HG03097 (cell line): ENCODE measurements around the gene TSPAN18.

Experiments
- ATAC-seq: cut with Tn5 transposase; IDR thresholded peaks from one replicate; pipeline ENCODE4 v1.9.1; 2021; ENCODE audit not compliant: unreplicated experiment, low FRiP score

The TSPAN18 gene

DNA sequence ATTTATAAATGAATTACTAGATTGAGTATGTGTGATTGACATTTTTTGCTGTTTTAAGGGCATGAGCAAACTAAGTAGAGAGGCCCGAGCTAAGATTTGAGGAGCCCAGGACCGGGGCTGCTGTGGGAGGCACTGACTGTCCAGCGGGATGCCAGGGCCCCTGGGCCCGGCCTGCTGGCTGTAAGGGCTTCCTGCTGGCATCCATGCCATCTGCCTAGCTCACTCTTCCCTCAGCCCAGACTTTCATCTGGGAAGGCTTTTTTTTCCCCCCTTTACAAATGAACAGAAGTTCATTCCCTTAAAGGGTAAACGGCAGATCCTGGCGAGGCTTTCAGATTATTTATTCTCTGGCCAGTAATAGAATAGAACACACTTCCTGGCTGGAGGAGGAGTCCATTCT is 239.9 kb downstream of the TSPAN18 start:
- ATAC-seq = no peak

DNA sequence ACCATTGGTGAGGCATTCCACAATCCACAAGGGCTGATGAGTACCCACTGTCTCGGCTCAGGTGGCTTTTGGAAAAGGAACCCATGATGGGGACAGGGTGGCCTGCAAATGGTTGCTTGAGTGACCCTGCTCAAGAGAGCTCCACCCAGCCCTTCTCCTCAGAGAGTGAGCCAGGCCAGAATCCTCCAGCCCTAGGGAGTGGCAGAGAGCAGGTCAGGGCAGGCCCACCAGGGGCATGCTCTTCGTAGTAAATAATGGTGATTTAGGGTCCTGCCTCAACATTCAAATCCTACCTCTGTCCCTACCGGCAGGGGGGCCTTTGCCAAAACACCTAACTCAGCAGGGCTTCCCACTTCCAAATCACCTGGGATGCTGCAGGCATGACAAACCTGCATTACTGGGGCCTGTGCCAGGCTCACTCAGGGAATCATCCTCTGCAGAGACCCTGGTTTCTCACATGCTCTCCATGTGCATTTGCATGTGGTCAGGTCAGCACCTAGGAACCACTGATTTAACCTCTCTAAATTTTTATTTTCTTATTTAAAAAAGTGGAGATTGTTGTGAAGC is 241.3 kb downstream of the TSPAN18 start:
- no peak for ATAC-seq

DNA sequence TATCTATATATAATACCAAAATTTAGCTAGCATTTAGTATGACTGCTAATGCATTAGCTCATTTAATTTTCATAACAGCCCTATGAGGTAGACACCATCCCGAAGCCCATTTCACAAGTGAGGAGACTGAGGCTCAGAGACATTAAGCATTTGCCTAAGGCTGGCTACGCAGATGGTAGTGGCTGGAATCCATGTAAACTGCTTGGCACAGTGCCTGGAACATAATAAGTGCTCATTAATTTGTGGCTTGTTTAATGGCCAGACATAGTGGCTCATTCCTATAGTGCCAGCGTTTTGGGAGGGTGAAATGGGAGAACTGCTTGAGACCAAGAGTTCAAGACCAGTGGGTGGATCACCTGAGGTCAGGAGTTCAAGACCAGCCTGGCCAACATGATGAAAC is 241.7 kb downstream of the TSPAN18 start:
- no peak for ATAC-seq

DNA sequence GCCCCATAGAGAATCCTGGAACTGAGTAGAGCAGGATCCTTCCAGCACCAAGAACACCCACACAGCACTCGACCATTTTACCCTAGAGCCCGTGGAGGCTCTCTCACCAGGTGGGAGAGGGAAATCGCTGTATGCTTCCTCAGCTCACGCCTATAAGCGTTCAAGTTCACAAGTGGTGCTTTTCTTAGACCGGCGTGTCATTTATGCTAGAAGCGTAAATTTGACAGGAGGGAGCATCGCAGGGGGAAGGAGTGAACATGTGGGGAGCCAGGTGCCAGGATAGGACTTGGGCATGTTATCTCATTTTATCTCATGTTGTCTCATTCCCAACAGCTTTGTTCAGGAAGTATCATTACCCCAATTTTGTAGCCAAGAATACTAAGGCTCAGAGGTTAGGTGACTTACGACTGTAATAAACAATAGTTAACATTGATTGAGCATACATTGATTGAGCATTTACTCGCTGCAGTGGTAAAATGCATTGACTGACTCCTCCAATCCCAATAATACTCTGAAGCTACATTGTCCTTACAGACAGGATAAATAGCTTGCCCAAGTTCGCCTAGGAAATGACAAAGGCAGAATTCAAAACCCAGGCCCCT is 243.0 kb downstream of the TSPAN18 start:
- no peak for ATAC-seq

DNA sequence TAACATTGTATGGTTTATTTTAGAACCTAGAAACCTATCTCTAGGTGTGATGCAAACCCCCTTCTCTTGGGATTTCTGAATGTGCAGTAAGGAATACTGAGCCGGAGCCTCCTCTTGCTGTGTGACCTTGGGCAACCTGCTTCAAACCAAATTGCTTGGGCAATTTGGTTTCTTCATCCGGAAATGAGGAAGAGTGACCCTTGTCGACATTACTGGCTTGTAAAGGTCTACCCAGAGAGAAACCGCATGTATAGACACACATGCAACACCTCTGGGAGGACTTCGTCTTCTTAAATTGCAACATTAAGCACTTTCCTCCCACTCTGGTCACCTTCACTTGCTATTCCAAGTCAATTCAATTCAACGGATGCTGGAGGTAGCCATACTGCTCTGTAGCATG is 243.5 kb downstream of the TSPAN18 start:
- ATAC-seq = no peak

DNA sequence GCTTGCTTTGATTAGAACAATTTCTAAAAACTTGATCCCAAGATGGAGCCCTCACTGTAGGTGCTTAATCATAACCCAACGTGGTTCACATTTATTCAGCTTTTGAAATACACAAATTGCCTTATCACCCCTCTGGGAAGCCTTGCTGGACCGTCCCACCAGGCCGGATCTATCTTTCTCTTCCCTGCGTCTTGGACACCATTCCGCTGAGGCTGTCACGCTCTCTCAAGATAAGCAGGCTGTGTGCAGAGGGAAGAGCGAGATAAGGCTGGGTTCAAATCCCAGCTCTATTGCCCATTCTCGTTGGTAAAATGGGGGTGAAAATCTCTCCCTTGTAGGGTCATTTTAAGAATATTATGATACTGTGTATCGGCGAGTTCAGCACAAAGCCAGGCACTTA is 244.4 kb downstream of the TSPAN18 start:
- no peak for ATAC-seq

DNA sequence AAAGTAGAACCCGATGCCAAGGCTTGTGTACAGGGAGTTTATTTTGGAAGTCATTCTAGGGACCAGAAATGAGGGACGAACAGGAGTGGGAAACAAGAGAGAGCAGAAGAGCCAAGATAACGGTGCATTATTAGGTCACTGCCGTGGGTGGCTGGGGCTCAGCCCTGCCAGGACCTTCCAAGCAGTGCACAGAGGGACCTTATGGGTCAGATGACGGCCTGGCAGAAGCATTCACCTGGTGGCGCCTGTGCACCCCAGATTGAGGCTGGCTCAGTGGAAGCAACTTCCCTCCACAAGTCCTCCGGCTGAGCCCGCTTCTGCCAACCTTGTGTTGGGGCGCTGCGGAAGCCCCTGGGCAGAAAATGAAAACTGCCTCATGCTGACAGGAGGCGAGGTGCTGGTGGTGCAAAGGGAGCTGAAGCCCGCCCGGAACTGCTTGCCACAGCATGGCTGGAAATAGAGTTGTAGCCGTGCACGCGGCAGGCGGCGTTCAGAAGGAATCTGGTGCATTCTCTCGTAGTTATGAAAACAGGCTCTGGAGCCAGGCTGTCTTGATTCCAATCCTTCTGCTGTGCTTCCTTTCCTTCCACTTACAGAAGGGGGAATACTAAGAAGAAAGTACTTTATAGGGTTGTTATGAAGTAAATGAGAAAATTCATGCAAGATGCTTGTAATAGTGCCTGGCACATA is 246.1 kb downstream of the TSPAN18 start:
- no peak for ATAC-seq

DNA sequence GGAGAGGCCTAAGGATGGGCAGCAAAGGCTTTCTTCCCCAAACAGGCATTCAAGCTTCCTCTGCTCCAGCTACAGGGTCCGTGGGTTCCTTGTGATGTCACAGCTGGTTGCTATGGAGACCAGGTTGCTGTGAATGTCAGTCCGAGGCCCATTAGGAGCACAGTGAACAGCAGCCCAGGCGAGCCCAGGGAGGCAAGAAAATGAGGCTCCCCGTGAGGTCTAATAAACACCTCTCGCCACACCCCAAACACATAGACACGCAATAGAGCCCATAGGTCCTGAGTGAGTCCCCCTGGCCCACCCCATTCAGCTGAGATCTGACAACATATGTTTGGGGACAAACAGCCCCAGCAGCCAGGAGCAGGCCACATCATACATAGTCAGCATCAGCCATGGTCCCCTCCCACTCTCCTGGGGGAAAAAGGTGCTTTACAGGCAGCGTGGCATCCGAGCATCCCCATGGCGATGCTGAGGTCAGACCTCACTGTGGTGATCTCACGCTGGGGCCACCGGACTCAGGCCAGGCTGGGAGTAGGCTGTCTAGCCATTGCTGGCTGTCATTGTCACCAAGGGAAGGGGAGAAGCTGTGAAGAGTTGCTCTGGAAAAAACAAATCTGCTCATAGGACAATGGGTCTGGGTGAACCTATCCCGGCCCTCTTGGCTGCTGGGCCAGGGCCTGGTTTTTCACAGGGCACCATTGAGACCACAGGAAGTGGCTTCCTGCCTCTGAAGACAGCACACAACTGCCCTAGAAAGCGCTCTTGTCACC is 247.1 kb downstream of the TSPAN18 start:
- no peak for ATAC-seq

DNA sequence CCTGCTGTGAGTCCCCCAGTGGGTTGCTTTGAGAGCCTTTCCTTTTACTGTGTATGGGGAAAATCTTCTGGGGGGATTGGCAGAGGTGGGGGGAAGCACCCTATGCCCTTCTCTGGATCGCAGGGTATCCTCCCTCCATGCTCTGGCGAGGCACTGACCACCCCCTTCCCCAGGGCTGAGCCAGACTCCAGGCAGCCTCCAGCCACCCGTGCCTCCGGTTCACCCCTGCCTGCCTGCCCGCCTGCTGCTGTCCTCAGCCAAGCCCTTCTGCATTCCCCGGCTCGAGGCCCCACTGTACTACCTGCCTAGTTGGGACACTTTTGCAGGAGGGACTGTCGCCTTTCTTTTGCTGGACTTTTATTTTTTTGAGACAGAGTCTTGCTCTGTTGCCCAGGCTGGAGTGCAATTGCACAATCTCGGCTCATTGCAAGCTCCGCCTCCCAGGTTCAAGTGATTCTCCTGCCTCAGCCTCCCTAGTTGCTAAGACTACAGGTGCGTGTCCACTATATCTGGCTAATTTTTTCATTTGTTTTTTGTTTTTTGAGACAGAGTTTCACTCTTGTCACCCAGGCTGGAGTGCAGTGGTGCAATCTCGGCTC is 247.7 kb downstream of the TSPAN18 start:
- ATAC-seq = no peak

DNA sequence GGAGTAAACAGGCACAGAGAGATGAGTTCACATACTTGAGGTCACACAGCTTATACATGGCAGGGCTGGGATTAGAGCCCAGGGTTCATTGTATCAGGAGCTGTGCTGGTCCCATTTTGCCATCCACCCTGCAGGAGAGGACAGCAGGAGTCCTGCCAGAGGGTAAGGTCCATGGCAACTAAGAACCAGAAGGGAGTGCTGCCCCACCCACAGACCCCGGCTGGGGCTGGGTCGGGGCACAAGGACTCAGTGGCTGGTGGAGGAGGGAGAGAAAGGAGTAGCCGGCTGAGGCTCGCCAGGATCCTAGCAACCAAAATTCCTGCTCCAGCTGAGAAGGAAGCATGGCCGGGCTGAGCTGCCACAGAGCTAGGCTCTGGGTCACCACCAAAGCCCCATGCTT is 249.8 kb downstream of the TSPAN18 start:
- ATAC-seq = no peak

DNA sequence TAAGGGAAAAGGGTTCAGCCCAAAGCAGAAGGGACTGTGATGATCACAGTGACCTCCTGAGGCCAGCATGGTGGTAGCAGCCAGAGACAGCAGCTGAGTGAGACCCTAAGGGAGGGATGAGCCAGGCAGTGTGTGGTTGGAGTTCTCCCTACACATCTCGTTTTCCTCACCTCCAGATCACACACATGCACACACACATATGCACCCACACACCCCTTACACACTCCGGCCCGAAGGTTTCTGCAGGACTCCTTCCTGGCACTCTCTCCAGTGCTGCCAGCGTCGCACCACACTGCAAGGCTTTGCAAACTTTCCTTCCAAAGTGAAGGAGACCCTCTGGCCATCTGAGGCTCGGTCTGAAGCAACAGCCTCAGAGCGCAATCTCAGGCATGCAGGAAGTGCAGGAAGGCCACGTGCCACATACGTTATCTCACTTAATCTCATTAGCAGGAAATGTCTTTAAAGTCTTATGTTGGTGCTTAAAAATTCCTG is 250.8 kb downstream of the TSPAN18 start:
- no peak for ATAC-seq

DNA sequence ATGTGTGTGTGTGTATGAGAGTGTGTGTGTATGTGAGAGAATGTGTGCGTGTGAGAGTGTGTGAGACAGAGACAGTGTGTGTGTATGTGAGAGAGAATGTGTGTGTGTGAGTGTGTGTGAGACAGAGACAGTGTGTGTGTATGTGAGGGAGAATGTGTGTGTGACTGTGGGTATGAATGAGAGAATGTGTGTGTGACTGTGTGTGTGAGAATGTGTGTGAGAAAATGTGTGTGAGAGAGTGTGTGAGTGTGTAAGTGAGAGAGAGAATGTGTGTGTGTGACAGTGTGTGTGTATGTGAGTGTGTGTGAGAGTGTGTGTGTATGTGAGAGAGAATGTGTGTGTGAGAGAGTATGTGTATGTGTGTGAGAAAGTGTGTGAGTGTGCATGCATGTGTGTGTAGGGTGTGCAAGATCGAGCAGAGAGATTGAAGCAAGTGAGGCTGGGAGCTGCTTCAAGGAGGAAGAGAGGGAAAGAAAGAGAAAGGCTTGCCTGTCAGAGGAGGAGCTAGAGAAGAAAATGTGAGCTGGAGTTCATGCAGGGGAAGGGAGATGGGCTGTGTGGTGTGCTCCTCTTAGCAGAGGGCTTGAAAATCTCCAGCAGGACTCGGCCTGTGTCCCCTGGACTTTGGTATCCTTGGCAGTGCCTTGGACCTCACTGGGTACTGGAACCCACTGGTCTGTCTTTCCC is 251.7 kb downstream of the TSPAN18 start:
- ATAC-seq = no peak

DNA sequence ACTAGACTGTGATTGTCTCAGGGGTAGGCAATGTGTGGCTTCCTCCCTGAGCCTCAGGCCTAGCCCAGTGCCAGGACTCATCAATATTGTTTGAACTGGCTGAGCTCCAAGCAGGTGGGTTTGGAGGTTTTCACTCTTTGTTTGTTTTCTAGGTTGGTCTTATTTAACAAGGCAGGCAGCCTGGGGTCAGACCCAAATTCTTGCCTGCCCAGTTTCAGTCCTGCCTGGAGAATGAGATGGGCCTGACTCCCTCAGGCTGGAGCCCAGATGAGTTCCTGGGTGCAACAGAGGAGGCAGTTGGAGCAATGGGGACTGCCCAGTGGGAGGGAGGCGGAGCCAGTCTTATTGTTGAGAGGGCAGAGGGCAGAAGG is 252.2 kb downstream of the TSPAN18 start:
- no peak for ATAC-seq

DNA sequence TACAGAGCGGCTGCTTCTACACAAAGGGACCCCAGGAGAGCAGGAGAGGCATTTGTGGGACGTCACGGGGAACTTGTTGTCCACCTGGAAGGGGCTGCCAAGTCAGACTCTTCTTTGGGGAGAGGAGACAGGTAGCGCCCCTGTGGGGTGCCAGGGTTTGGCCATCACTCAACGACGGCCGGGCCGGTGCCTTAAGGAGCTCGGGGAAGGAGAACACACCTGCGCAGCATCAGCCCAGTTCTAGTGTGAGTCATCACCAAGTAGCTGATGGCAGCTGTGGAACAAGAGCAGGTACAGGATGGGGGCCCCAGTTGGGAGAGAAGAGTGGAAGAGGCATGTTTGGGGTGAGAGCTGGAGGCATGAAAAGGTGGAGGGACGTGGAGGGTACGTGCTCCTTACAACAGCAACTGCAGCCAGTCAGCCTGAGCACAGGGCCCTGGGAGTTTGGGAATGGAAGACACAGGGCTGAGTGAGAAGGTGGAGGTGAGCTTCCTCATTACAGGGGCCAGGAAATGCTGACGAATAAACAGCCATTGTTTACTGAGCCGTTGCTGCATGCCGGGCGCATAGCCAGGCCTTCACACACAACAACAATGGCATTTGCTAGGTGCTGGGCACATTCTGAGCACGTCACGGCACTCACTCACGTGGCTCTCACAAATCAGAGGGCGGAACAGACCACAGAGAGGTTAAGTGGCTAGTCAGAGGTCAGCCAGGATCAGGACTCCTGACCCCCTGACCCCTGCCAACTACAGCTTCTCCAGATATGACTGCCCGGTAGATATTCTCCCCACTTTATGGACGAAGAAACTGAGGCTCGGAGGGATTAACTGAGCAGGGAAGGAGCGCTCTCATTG is 253.0 kb downstream of the TSPAN18 start:
- ATAC-seq = no peak

DNA sequence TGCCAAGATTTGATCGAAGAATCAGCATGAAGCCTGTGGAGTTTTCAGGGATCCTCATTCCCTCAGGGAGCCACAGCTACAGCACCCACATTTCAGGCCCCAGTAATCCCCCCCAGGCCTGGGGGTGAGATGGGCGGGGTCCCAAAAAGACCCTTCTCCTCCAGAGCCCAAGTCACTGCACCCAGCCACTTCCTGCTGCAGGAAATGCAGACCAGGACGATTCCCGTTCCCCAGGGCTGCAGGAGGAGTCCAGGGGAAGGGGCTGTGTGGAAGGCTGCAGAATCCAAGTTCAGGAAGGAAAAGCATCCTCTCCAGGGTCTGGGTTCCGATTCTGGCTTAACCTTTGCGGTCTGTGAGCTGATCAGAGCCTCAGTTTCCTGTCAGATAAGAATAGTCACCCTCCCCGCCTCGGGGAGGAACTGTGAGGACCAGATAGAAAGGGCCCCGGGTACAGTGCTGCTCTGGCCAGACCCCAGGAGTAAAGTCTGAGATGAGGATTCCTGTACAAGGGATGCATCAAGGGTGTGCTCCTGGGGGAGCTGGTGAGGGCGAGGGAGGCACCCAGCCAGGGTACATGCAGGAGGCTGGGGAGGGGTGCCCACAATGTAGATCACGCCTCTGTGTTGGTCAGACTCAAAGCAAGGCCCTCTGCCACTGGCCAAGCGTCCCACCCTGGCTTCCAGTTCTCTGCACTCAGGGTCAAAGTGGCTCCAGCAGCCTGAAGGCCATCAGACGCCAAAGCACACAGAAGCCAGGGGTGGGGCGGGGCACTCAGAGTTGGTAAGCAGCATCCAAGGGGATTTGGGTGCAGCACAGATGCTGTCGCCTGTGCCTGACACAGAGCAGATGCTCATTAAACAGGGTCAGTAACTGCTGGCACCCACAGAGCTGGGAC is 254.0 kb downstream of the TSPAN18 start:
- no peak for ATAC-seq
